ENCODE measurements around the gene ERN1. TPM values are rescaled to one million over a fixed set of nuclear protein-coding genes. Genes with fewer than 3 reads are reported as not detected.

Gene ERN1
- total RNA-seq, 4 donors from 2014 or later, result 14.6 to 54.4 (median 30.4) TPM

DNA sequence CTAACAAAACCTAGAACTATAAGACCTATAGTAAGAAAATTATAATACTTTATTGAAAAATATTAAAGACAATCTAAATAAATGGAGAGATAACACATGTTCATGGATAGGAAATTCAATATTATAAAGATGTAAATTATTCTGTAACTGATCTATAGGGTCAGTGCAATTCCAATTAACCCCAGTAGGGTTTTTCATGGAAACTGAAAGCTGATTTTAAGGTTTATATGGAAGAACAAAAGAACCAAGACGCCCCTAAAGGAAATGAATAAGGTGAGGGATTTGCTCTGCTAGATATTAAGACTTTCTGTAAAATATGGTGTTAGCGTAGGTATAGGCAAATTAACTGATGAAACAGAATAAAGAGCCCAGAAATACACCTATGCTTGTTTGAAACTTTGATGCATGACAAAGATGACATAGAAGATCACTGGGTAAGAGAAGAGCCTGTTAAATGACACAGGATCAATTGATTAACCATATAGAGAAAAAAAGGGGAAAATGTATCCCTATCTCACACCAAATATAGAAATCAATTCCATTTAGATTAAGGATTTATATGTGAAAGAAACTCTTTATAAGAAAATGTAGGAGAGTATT lies 112.5 kb downstream of the ERN1 start:
- ATAC-seq (ENCODE audit: low FRiP score) (no peak), DNase-seq (ENCODE audit: low spot score) (no peak)
- TF ChIP-seq, protein P1, sequence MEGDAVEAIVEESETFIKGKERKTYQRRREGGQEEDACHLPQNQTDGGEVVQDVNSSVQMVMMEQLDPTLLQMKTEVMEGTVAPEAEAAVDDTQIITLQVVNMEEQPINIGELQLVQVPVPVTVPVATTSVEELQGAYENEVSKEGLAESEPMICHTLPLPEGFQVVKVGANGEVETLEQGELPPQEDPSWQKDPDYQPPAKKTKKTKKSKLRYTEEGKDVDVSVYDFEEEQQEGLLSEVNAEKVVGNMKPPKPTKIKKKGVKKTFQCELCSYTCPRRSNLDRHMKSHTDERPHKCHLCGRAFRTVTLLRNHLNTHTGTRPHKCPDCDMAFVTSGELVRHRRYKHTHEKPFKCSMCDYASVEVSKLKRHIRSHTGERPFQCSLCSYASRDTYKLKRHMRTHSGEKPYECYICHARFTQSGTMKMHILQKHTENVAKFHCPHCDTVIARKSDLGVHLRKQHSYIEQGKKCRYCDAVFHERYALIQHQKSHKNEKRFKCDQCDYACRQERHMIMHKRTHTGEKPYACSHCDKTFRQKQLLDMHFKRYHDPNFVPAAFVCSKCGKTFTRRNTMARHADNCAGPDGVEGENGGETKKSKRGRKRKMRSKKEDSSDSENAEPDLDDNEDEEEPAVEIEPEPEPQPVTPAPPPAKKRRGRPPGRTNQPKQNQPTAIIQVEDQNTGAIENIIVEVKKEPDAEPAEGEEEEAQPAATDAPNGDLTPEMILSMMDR (IDR thresholded peaks at IDR 0.05), result no peak

DNA sequence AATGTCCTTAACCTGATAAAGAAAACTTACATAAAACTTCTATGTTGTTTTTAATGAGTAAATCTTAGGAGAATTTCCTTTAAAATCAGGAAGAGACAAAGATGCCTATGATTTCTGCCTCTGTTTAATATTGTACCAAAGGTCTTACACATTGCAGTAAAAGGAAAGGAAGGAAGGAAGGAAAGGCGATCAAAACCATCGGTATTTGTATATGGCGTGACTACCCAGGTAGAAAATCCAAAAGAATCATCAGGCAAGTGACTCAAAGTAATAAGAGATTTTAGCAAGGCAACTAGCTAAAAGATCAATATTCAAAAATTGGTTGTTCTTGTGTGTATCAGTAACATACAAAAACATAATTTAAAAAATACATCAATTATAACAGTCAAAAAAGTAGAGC lies 113.0 kb downstream of the ERN1 start:
- TF ChIP-seq, protein P1 (IDR thresholded peaks at IDR 0.05), result no peak
- ATAC-seq (ENCODE audit: low FRiP score) (no peak), DNase-seq (ENCODE audit: low spot score) (no peak)

DNA sequence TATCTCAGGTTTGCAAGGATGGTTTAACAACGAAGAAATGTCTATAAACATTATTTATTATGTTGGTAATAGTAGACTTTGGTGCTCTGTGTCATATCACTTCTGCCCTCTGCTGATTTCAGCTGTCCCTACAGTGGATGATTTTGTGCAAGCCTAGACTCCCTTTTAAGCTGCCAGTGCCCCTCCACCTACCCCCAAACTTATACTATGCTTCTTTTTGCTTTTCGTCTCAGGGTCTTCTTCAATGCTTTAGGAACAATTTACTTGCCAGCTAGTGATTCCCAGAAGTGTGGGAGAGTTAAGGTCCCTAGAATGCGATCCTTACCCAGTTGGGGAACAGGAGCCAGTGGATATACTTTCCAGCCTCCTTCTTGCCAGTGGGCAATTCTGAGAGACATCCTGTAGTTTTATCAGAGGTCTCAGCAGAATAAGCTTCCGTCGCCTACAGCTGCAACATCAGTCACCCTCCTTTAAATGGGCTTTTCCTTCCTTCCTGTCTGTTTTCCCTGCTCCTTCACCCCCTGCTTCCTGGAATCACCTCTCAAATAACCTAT lies 113.6 kb downstream of the ERN1 start:
- TF ChIP-seq, protein P1 (IDR thresholded peaks at IDR 0.05), result no peak
- no peak for ATAC-seq (ENCODE audit: low FRiP score)
- DNase-seq (ENCODE audit: low spot score), result no peak

DNA sequence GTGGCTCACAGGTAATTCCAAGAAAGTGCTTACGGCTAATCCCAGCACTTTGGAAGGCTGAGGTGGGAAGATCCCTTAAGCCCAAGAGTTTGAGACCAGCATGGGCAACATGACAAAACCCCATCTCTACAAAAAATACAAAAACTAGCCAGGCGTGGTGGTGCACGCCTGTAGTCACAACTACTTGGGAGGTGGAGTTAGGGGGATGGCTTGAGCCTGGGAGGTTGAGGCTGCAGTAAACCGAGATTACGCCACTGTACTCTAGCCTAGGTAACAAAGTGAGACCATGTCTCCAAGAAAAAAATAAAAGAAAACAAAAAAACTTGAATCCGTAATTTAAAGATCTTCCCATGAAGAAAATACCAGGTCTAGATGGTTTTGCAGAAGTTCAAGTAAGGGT lies 114.5 kb downstream of the ERN1 start:
- ATAC-seq (ENCODE audit: low FRiP score) (no peak), DNase-seq (ENCODE audit: low spot score) (no peak)

DNA sequence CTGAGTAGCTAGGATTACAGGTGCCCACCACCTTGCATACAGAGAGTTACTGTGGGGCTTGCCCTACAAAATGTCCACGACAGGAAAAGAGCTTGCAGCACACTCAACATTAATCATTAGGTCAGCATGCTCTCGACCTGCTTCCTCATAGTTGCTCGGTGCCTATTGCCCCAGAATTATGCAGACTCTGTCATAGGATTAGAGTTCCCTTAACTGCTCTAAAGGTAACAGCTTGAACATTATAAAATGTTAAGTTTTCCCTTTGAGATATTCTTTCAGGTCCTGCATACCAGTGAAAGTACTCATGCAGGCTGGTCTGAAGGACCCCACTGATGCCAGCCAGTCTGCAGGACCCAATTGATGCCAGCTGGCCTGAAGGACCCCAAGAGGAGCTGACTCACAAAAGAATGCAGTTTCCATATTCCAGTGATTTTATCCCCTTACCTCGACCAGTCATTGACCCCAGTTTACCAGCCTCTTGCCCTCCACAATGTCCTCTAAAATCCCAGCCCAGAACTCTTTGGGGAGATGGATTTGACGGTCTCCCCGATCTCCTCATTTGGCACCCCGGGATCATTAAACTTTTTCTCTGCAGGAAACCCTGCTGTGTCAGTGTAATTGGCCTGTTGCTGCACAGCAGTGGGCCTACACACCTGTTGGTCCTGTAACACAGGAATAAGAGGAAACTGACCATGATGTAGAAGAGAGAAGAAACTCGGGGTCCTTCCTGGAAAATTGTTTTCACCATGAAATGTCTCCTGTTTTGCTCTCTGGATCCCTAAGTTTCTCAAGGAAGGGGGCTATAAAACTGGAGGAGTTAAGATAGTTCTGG lies 120.2 kb downstream of the ERN1 start:
- DNase-seq (ENCODE audit: low spot score) (no peak), ATAC-seq (ENCODE audit: low FRiP score) (no peak)
- TF ChIP-seq, protein P1 (IDR thresholded peaks at IDR 0.05), result no peak

More for the DNA sequence above, 114.5 kb downstream of the ERN1 start:
- TF ChIP-seq, protein P1 (IDR thresholded peaks at IDR 0.05), result no peak

DNA sequence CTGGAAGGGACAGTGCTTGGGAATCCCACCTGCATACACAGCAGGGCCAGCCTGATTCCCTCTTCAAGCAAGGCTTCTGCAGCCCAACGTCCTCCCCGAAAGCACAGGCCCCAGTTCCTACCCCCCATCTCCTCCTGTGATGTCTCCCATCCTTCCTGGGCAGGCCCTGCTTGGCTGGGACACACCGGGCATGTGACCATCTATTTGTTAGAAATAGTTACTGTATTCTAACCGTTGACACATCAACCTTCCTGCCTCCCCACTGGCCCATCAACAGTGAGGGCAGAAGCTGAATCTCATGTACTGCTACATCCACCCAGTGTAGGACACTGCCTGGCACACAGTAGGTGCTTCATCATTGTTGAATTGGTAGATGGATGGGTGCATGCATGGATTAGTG lies 121.1 kb downstream of the ERN1 start:
- DNase-seq (ENCODE audit: low spot score), result no peak
- TF ChIP-seq, protein P1 (IDR thresholded peaks at IDR 0.05), result no peak
- ATAC-seq (ENCODE audit: low FRiP score), result no peak

Measured in omental fat pad (tissue), 4 donors.